Fibroblast of peridontal ligament (primary cell): ENCODE data around the gene UNC93B1.
"Not testable (repeated sequence)": the region's sequence is repeated elsewhere in the genome, so short reads cannot be mapped to it uniquely, and the experiment has no call there.

ENCODE experiments used
- DNase-seq: peaks from one replicate; pipeline ENCODE4 v3.0.0-alpha.2; 2010; ENCODE audit errors: extremely low read depth

UNC93B1 gene

DNA sequence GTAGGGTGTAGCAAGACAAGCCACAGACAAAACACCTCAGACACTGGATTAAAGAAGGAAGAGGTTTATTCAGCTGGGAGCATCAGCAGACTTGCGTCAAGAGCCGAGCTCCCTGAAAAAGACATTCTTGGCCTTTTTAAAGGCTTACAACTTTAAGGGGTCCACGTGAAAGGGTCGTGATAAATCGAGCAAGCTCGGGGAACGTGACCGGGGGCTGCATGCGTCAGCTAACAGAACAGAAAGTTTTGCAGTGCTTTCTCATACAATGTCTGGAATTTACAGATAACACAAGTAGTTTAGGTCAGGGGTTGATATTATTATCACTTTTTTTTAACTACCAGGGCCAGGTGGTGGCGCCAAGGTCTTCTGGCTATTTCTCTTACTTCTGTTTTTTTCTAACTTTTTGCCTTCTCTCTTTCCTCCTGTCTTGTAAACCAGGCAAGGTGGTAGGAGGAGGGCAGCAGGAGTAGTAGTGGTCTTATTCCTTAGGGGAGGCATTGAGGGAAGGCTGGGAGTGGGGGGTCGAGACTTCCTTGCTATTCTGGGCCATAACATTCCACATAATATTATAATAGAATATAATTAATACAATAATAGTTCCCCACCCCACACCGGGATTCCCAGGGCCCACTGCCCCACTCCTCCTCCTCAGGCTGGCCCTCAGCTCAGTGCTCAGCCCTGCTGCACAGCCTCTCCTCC, 5.6 kb upstream of the UNC93B1 start:
- DNase-seq: peak; percentile 57

DNA sequence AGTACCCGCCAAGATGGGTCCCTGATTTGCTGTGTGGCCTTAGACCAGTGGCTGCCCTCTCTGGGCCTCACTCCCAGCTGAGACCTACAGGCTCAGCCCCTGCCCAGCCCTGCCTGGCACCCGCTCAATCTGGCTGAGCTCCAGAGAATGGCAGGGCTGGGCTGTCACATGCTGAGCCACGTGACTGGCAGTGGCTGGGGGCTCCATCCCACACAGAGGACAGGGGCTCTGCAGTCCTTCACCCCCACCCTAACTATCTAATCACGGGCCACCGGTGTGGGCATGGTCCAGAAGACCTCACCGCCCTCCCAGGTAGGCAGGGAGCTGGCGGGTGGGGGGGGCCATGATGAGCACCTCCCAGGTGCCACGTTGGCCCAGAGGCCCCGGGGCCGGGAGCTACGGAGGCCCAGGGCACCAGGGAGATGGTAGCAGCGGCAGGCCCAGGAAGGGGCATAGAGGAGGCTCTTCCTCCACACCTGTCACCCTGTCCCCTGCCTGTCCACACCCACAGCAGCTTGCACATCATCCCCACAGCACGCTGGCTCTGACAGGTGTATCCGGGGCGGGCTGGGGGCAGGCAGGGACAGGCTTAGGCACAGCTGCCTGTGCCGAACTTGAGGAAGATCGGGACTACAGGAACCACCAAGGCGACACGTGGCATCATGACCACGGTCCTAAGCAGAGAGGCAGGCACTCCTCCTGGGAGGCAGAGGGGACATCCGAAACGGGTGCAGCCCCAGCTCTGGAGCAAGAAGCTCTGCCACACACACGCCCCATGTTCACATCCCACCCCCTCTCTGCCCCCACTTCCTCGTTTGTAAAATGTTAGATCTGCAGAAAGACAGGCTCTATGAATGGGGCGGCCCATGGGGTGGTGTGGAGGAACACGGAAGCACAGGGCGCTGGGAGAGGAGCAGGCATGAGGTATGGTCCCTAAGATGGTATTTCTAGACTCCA, 4.8 kb upstream of the UNC93B1 start:
- DNase-seq: no peak

DNA sequence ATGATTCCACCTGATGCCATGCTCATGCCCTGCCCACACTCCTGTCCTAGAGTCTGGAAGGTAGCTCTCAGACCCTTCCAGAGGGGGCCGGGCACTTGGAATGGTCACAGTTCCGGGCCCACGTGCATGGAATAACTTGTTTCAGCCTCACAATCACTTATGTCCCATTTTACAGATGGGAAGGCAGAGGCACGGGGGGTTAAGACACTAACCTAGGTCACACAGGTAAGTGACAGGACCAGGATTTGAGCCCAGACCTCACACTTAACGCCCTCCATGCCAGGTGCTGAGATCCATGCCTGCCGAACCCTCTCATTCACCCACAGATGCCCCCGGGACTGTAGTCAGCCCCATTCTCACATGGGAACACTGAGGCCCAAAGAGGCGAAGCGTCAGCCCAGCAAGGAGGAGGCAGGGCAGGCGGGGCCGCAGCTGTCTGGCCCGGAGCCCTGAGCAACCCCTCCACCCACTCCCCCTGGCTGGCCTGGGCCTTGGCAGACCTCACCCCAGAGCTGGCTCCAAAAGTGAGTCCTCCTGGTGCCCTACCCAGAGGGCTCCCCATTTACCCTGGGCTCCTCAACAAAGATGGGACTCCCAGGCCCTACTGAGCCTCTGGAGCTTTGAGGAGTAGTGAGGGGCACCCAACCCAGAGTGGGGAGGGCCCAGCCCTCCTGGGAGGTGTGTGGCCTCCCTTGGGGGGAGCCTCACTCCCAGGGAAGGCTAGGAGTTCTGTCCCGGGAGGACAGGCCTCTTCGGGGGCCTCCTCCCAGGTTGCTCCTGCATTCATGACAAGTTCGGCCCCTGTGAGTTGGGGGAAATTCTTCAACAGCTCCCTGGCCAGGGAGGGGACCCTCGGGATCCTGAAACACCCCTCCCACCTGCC, 3.8 kb upstream of the UNC93B1 start:
- DNase-seq: no peak

DNA sequence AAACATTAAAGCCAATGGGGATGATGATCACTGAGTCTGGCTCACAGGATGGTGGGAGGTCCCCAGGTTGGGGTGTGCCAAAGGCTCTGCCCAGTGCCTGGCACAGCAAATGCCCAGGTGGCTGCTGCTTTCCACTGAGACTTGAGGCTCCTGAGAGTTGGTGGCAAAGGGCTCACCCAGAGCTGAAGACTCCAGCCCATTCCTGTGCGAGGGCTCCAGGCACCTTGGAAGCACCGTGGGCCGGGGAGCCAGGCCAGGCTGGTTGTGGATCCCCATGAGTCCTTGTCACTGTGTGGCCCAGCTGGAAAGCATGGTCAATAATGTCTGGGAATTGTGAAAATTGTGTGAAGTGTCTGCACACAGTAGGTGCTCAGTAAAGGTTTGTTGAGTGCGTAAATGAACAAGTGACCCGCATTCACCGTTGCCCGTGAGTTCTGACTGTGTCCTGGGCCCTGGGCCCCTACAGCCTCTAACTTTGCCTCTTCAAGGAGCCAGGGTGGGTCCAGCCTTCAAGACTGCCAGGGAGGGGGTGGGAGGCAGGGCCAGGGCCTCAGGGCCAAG, 2.8 kb upstream of the UNC93B1 start:
- no peak for DNase-seq

DNA sequence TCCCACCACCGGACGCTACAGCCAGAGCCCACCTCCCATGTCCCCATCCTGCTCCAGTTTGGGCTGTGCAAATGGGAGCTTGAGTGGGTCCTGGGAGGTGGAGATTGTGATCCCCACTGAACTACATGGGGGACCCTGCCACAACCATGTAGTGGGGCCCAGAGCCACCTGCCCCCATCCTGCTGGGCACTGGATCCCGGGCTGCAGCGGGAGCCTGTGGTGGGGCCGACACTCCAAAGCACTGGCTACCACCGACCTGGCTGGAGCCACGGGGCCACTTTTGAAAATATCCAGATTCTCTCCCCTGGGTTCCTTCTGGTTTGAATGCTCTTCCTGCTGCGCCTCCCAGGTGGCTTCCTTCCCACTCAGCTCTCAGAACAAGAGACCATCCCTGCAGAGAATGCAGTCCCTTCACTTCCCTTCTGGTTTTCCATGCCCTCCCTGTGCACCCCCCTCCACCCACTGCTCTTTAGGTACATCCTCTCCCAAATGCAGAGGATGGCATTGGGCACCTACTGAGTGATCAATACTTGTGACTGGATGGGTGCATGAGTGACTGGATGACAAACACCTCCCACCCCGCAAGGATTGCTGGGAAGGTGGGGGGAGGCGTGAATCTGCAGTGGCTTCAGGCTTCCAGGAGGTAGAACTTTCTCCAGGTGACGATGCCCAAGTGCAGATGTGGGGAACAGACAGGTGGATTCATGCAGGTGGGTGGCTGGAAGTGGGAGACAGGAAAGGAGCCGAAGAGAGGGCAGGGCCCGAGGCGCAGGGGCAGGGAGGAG, 846 bp upstream of the UNC93B1 start:
- no peak for DNase-seq

DNA sequence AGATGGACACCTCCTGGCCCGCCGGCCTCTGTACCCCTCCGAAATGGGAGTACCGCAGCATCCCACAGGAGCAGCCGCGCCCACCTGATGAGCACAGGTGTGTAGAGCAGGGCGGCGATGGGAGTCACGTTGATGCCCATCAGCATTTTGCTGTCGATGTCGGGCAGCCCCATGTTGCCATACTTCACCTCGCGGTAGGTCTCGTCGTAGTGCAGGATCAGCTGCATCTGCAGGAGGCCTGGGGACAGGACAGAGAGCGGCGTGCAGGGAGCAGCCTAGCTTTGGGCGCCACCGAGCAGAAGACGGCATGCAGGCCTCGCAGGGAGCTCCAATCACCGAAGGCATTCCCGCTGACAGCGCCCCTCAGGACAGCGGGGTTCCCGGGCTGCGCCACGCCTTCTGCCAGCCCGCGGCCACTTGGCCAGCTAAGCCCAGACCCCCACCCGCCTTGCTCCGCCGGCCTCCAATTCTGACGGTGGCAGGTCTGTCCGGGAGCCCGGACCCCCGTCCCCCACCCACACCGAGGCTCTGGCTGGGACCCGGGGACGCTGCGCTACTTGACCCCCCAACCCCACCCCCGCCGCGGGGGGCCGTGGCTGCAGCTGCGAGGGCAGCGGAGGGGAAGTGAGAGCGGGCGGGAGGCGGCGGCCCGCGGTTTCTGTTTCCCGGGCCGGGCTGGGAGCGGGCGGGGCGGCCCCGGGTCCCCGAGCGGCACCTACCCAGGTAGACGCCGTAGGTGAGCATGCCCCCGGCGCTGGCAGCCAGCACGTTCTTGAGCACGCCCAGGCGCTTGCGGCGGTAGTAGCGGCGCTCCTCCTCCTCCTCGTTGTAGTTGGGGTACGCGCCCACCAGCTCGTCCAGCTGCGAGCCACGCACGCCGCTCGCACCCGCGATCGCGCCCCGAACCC, 705 bp downstream of the UNC93B1 start:
- no peak for DNase-seq

DNA sequence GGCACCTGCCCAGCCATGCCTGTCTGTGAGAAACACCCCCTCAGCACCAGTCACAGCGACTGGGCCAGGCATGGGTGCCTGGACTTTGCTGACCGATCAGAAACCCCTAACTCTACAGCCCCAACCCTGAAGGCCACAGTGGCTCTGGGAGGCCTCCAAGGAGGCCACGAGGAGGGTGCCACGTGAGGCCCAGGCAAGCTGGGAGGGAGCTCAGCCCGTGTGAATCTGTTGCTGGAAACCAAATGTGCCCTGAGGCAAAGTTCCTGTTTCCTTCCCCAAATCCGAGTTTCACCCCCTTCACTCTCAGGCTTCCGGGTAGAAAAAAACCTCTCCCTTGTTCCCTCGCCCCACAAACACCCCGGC, 1.3 kb downstream of the UNC93B1 start:
- DNase-seq: no peak

DNA sequence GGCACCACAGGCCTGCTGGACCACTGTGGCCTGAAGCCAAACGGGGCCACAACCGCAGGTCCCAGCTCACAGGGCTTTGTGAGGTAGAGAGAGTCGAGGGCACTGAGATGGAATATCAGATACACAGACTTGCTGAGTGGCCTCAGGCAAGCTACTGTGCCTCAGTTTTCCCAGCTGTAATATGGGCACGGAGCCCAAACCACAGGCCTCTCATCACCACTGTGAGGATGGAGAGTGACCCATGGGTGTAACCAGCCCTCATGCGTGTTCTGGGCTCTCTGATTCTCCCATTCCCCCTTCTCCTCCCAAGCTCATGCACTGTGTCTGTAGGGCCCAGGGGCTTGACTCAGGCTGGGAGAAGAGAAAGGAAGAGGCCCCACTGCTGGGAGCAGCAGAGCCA, 4.2 kb downstream of the UNC93B1 start:
- DNase-seq: no peak

DNA sequence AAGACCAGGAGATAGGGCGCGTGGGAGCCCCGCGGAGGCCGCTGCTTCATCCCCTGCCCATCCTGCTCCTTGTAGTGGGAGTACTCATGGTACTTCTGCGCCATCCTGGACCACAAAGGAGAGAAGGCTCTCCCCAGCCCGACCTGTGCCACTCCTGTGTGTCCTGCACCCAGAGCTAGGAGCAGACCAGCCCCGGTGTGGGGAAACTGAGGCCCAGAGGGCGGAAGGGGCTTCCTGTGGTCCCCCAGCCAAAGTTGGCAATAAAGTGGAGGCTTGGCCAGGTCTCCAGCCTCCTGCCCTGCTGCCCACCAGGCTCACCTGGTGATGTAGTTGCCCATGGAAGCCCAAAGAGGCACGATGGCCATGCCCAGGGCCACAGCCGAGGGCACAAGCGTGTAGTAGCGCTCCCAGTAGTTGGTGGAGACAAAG, 4.7 kb downstream of the UNC93B1 start:
- no peak for DNase-seq

DNA sequence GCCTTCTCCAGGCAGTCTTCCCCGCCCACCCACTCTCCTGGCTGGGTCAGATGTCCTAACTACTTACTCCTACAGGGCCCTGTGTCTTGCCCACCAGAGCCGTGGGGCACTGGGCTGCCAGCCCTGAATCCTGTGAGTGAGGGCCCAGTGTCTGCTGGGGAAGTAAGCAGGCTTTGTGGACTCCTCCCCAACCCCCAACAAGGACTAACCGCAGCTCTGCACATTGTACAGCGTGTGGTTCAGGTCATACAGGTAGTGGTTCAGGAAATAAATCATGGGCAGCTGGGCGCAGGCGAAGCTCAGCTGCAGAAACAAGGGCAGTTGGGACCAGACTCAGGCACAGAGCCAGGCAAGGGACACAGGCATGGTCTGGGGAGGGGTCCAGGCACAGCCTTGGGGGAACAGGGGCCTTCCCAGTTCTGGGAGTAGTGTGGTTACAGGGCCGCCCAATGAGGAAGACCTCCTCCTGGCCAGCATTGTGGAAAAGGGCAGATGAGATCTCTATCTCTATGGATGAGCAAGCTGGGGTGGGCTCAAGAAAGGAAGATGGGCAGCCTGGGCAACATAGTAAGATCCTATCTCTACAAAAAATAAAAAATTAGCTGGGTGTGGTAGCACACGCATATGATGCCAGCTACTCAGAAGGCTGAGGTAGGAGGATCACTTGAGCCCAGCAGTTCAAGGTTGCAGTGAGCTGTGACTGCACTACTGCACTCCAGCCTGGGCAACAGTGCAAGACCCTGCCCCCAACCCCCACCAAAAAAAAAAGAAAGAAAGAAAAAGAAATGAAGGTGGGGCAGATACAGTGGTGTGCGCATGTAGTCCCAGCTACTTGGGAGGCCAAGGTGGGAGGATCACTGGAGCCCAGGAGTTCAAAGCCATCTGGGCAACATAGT, 5.5 kb downstream of the UNC93B1 start:
- no peak for DNase-seq

DNA sequence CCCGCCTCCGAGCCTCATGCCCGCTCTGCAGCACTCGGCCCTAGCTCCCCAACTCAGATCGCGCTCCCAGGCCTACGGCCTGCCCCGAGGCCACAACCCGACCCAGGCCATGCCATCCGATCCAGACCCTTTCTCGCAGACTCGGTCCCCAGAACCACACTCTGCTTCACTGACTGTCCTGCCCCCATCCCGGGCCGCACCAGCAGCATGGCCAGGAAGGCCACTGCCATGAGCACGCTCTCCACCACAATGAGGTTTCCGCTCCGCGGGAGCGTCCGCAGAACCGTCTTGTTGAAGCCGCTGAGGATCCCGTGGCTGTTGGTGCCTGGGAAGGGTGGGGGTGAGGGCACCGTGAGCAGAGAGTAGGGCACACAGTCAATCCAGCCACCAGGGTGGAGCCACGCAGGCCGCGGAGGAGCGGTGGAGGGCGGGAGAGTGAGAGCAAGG, 6.4 kb downstream of the UNC93B1 start:
- DNase-seq: no peak

DNA sequence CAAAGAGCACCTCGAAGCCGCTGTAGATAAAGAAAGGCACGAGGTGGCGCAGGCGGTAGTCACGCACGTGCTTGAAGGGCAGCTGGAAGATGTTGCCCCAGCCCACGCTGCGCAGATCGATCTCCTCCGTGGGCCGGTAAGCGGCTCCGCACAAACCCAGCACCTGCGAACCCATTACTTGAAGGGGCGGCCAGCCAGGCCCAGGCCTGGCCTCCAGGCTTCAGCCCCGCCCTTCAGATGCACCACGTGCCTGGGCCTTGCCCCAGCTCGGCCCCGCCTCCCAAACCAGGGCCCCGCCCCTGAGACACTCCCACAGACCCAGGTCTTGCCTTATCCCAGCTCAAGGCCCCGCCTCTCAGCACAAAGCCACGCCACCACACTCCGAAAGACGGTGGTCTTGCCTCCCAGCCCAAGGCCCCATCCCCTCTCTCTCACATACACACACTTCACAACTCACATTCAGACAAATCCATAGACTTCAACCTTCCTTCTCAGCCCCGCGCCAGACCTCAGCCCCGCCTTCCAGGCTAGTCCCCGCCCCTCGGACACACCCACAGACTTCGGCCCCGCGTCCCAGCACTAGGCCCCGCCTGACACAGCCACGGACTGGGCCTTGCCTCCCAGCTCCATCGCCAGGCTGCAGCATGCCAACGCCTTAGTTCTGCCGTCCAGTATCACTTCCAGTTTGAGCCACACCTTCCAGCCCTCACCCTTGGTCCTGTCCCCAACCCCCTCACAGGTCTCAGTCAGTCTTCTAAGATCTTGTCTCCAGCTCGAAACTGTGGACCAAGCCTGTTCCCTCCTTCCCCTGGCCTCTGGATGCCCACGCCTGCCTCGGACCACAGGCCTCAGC, 7.0 kb downstream of the UNC93B1 start:
- DNase-seq: no peak

DNA sequence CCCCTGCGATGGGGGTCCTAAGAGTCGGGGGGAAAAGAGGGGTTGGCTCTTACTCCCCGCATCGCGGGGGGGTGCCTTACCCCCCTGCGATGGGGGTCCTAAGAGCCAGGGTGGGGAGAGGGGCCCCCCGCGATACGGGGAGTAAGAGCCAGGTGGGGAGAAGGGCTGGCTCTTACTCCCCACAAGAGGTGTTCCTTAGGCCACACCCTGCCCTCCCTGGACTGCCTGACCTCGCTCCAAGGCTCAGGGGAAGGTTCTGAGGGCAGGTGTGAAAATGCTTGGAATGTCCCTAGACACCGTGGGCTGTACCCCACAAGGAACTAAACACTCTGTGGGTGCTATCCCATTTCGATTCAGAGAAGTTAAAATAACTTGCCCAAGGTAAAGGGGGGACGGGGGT, 7.8 kb downstream of the UNC93B1 start:
- no peak for DNase-seq

DNA sequence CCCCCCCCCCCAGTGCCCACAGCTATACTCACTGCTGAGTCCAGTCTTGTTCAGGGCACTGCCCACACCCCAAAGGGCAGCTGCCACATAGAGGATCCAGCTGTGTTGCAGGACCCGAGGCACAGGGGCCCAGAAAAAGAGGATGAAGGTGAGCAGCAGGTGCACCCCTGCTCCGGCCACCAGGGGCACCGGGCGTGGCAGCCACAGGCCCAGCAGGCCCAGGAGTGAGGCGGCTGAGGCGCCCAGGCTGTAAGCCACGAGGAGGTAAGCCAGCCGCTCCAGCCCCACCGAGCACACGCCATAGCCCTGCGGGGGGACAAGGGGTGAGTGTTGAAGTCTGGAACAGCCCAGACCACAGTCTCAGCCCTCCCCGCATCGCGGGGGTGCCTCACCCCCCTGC, 8.3 kb downstream of the UNC93B1 start:
- not testable (repeated sequence) for DNase-seq

DNA sequence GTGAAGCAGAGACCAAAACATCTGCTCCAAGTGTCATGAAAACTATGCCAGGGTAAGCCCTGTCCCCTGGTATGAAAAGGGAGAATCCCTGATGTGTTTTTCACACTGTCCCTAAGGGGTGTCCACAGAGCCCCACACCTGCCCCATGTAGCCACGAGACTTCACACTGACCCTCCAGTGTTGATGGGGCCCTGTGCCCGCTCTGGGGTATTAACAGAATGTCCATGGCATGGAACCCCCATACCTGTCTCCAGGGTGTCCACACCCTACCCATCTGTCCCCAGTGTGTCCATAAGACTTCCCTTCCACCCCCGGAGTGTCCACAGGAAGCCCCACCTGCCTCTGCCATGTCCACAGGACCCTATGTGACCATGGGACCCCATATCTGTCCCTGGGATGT, 8.8 kb downstream of the UNC93B1 start:
- DNase-seq: not testable (repeated sequence)

DNA sequence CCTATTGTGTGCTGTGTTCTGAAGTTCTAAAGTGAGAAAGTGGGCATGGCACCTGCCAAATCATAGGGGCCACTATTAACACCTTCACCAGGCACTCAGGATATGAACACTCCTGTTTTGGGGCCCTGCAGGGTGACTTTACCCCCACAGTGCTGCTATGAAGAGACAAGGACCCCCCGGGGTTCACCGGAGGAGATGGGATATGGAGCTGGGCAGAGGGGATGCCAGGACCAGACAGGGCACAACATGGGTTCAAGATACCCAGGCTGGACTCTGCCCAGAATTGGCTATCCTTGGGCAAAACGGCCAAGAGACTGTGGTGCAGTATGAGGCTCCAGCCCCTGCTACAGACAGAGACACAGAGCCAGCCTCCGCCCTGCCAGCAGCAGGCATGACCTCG, 9.5 kb downstream of the UNC93B1 start:
- DNase-seq: not testable (repeated sequence)

DNA sequence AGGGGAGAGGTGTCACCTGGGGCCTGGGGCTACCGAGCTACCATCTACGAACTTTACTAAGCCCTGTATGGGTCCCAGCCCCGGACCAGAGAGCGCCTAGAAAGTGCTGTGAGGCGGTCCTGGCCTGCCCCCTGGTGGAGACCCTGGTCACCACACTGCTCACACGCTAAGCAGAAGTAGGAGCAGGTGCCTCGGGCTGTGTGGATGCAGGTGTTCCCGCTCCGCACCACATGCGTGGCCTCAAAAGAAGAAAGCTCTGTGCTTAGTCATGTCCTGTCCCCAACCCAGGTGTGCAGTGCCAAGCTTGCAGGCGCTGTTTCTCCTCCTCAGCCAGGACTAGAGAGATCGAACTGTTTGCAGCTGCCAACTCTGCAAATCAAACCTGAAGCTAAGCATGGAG, 10.1 kb downstream of the UNC93B1 start:
- DNase-seq: not testable (repeated sequence)
